ENCODE measurements around the gene STK26. TPM values are rescaled to one million over a fixed set of nuclear protein-coding genes. Genes with fewer than 3 reads are reported as not detected.

Gene STK26
- total RNA-seq, 1 experiment from 2014 or later, result 30.5 TPM

DNA sequence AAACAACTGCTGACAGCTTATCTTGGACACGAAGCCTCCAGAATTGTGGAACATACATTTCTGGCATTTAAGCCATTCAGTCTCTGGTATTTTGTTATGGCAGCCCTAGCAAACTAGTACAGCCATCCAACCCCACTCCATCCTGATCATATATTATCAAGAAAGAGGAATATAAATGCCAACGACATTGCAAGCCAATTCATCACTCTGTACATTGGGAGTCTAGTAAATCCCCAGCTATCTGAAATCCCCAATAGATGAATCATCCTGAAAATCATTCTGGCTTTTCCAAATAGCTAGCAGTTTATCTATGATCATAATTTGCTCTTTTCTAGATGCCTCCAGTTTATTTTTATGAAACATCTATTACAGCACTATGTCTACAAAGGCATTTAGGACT, 63.6 kb downstream of the STK26 start:
- Histone ChIP-seq H3K4me1 (ENCODE audit: control insufficient read depth in 1 of 2, insufficient read depth in 2 of 2, low read length in 2 of 2) (no peaks in the 10 kb centered on the region), H3K79me2 (ENCODE audit: insufficient read depth, low read length) (no peaks in the 10 kb centered on the region), H3K27ac (ENCODE audit: low read depth, low read length) (no peak overlapping the region), H3K27me3 (ENCODE audit: insufficient read depth, low read length) (no peaks in the 10 kb centered on the region), H3K4me3 (replicated peaks in 1 of 2; ENCODE audit: low read depth in 1 of 2, low read length in 2 of 2) (no peak overlapping the region), H4K20me1 (ENCODE audit: insufficient read depth) (no peaks in the 10 kb centered on the region), H2AFZ (ENCODE audit: low read depth, low read length, poor library complexity, severe bottlenecking) (no peak overlapping the region), H3K9ac (ENCODE audit: low read length) (no peak overlapping the region), H3K9me2 (ENCODE audit: insufficient read depth) (no peaks in the 10 kb centered on the region), H3K4me2 (ENCODE audit: low read length) (no peak overlapping the region), H3K36me3 (ENCODE audit: control insufficient read depth in 1 of 2, insufficient read depth in 2 of 2, low read length in 2 of 2) (no peaks in the 10 kb centered on the region), H3K9me3 (ENCODE audit: control insufficient read depth in 1 of 2, insufficient read depth in 1 of 2, low read depth in 1 of 2, low read length in 2 of 2) (no peaks in the 10 kb centered on the region)
- DNase-seq (ENCODE audit: low read depth, low spot score) (no peak), ATAC-seq (no peak)
- TF ChIP-seq EZH2phosphoT487 (IDR thresholded peaks at IDR 0.05; ENCODE audit: borderline replicate concordance), result no peak
- TF ChIP-seq, protein P1, sequence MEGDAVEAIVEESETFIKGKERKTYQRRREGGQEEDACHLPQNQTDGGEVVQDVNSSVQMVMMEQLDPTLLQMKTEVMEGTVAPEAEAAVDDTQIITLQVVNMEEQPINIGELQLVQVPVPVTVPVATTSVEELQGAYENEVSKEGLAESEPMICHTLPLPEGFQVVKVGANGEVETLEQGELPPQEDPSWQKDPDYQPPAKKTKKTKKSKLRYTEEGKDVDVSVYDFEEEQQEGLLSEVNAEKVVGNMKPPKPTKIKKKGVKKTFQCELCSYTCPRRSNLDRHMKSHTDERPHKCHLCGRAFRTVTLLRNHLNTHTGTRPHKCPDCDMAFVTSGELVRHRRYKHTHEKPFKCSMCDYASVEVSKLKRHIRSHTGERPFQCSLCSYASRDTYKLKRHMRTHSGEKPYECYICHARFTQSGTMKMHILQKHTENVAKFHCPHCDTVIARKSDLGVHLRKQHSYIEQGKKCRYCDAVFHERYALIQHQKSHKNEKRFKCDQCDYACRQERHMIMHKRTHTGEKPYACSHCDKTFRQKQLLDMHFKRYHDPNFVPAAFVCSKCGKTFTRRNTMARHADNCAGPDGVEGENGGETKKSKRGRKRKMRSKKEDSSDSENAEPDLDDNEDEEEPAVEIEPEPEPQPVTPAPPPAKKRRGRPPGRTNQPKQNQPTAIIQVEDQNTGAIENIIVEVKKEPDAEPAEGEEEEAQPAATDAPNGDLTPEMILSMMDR (IDR thresholded peaks at IDR 0.05 in 2 of 3, conservative IDR thresholded peaks at IDR 0.05 in 1 of 3; ENCODE audit: borderline replicate concordance in 1 of 3, insufficient read depth in 1 of 3, low read depth in 2 of 3, low read length in 2 of 3), result no peak
- TF ChIP-seq, protein P2, sequence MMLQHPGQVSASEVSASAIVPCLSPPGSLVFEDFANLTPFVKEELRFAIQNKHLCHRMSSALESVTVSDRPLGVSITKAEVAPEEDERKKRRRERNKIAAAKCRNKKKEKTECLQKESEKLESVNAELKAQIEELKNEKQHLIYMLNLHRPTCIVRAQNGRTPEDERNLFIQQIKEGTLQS (IDR thresholded peaks at IDR 0.05), result no peak
- TF ChIP-seq, protein P3, sequence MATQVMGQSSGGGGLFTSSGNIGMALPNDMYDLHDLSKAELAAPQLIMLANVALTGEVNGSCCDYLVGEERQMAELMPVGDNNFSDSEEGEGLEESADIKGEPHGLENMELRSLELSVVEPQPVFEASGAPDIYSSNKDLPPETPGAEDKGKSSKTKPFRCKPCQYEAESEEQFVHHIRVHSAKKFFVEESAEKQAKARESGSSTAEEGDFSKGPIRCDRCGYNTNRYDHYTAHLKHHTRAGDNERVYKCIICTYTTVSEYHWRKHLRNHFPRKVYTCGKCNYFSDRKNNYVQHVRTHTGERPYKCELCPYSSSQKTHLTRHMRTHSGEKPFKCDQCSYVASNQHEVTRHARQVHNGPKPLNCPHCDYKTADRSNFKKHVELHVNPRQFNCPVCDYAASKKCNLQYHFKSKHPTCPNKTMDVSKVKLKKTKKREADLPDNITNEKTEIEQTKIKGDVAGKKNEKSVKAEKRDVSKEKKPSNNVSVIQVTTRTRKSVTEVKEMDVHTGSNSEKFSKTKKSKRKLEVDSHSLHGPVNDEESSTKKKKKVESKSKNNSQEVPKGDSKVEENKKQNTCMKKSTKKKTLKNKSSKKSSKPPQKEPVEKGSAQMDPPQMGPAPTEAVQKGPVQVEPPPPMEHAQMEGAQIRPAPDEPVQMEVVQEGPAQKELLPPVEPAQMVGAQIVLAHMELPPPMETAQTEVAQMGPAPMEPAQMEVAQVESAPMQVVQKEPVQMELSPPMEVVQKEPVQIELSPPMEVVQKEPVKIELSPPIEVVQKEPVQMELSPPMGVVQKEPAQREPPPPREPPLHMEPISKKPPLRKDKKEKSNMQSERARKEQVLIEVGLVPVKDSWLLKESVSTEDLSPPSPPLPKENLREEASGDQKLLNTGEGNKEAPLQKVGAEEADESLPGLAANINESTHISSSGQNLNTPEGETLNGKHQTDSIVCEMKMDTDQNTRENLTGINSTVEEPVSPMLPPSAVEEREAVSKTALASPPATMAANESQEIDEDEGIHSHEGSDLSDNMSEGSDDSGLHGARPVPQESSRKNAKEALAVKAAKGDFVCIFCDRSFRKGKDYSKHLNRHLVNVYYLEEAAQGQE (IDR thresholded peaks at IDR 0.05; ENCODE audit: low read depth), result no peak
- TF ChIP-seq CBX3 (IDR thresholded peaks at IDR 0.05; ENCODE audit: low read depth), result no peak
- TF ChIP-seq, protein P4, sequence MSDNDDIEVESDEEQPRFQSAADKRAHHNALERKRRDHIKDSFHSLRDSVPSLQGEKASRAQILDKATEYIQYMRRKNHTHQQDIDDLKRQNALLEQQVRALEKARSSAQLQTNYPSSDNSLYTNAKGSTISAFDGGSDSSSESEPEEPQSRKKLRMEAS (IDR thresholded peaks at IDR 0.05), result no peak
- TF ChIP-seq YY1 (IDR thresholded peaks at IDR 0.05; ENCODE audit: extremely low read depth, insufficient replicate concordance, low read depth, low read length), result no peak
- TF ChIP-seq CEBPB (IDR thresholded peaks at IDR 0.05; ENCODE audit: low read depth), result no peak
- TF ChIP-seq RAD21 (IDR thresholded peaks at IDR 0.05; ENCODE audit: low read depth), result no peak
- no peak for TF ChIP-seq SIN3A (IDR thresholded peaks at IDR 0.05; ENCODE audit: low read depth)
- no peak for TF ChIP-seq JUND (IDR thresholded peaks at IDR 0.05)
- no peak for TF ChIP-seq EGR1 (IDR thresholded peaks at IDR 0.05; ENCODE audit: low read depth)
- TF ChIP-seq ZNF274 (IDR thresholded peaks at IDR 0.05; ENCODE audit: low read depth, low read length), result no peak
- TF ChIP-seq POLR2A (IDR thresholded peaks at IDR 0.05; ENCODE audit: borderline replicate concordance, extremely low read depth, insufficient read depth, insufficient read length), result no peak
- no peak for TF ChIP-seq SP1 (IDR thresholded peaks at IDR 0.05; ENCODE audit: low read depth)
- no peak for TF ChIP-seq ELF1 (IDR thresholded peaks at IDR 0.05; ENCODE audit: borderline replicate concordance, low read depth)
- no peak for TF ChIP-seq TCF7L2 (IDR thresholded peaks at IDR 0.05; ENCODE audit: borderline replicate concordance, extremely low read depth, insufficient read depth, insufficient read length)
- no peak for TF ChIP-seq SRF (IDR thresholded peaks at IDR 0.05; ENCODE audit: low read depth)
- TF ChIP-seq, protein P5, sequence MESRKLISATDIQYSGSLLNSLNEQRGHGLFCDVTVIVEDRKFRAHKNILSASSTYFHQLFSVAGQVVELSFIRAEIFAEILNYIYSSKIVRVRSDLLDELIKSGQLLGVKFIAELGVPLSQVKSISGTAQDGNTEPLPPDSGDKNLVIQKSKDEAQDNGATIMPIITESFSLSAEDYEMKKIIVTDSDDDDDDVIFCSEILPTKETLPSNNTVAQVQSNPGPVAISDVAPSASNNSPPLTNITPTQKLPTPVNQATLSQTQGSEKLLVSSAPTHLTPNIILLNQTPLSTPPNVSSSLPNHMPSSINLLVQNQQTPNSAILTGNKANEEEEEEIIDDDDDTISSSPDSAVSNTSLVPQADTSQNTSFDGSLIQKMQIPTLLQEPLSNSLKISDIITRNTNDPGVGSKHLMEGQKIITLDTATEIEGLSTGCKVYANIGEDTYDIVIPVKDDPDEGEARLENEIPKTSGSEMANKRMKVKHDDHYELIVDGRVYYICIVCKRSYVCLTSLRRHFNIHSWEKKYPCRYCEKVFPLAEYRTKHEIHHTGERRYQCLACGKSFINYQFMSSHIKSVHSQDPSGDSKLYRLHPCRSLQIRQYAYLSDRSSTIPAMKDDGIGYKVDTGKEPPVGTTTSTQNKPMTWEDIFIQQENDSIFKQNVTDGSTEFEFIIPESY (IDR thresholded peaks at IDR 0.05; ENCODE audit: extremely low read depth, insufficient replicate concordance, low read length), result no peak
- ChIA-PET CTCF (no interaction called here), POLR2A (no interaction called here), RAD21 (ENCODE audit: low non-redundant PET in 1 of 2, low total read pairs in 2 of 2, uncharacterized antibody in 2 of 2, unreplicated experiment in 2 of 2) (no interaction called here)
- intact Hi-C loops (cut with micrococcal nuclease), result no loop called here
- BruUV-seq (replicated peaks), result no TSS peak

All from HCT116 (cell line).